Ishikawa (cell line): ENCODE measurements around the gene UNC80.

ENCODE experiments used
- CEBPB ChIP-seq: IDR thresholded peaks from 2 replicates; pipeline ENCODE4 v1.6.1; 2012
- CREB1 ChIP-seq: IDR thresholded peaks from 2 replicates; pipeline ENCODE4 v1.6.1; 2012; ENCODE audit warnings: low read depth
- EGR1 ChIP-seq: IDR thresholded peaks from 2 replicates; pipeline ENCODE4 v1.6.1; 2012
- EP300 ChIP-seq: IDR thresholded peaks from 2 replicates; pipeline ENCODE4 v1.6.1; 2012; ENCODE audit warnings: borderline replicate concordance
- FOXM1 ChIP-seq: IDR thresholded peaks from 2 replicates; pipeline ENCODE4 v1.6.1; 2012; ENCODE audit warnings: low read depth, borderline replicate concordance
- MAX ChIP-seq: IDR thresholded peaks from 2 replicates; pipeline ENCODE4 v1.6.1; 2012
- NFIC ChIP-seq: IDR thresholded peaks from 2 replicates; pipeline ENCODE4 v1.6.1; 2012
- RAD21 ChIP-seq: IDR thresholded peaks from 2 replicates; pipeline ENCODE4 v1.6.1; 2012; ENCODE audit warnings: low read depth
- REST ChIP-seq: IDR thresholded peaks from 2 replicates; pipeline ENCODE4 v1.6.1; 2012; ENCODE audit warnings: low read depth, mild to moderate bottlenecking
- TAF1 ChIP-seq: IDR thresholded peaks from 2 replicates; pipeline ENCODE4 v1.6.1; 2012; ENCODE audit warnings: low read depth, mild to moderate bottlenecking
- TCF12 ChIP-seq: IDR thresholded peaks from 2 replicates; pipeline ENCODE4 v1.6.1; 2012; ENCODE audit warnings: low read depth
- TEAD4 ChIP-seq: IDR thresholded peaks from 2 replicates; pipeline ENCODE4 v1.6.1; 2012
- USF1 ChIP-seq: IDR thresholded peaks from 2 replicates; pipeline ENCODE4 v1.6.1; 2012
- YY1 ChIP-seq: IDR thresholded peaks from 2 replicates; pipeline ENCODE4 v1.6.1; 2012; ENCODE audit warnings: low read depth
- ZBTB7A ChIP-seq: IDR thresholded peaks from 2 replicates; pipeline ENCODE4 v1.6.1; 2012; ENCODE audit warnings: low read depth

The UNC80 gene

GRCh38 chr2:209805351-209805750, 33.7 kb downstream of the UNC80 start:
- TF ChIP-seq RAD21 (no peak), TEAD4 (no peak), ZBTB7A (no peak), EGR1 (no peak), NFIC (no peak), TCF12 (no peak), CEBPB (no peak), CREB1 (no peak), TAF1 (no peak), MAX (no peak), EP300 (no peak), USF1 (no peak), YY1 (no peak), FOXM1 (no peak)

GRCh38 chr2:209806318-209806717, 34.7 kb downstream of the UNC80 start:
- TF ChIP-seq FOXM1, result no peak
- no peak for TF ChIP-seq TEAD4
- TF ChIP-seq RAD21, result no peak
- no peak for TF ChIP-seq NFIC
- TF ChIP-seq EGR1, result no peak
- TF ChIP-seq TCF12, result no peak
- no peak for TF ChIP-seq CREB1
- no peak for TF ChIP-seq TAF1
- no peak for TF ChIP-seq MAX
- no peak for TF ChIP-seq YY1
- TF ChIP-seq USF1, result no peak
- no peak for TF ChIP-seq REST
- no peak for TF ChIP-seq EP300
- no peak for TF ChIP-seq CEBPB
- no peak for TF ChIP-seq ZBTB7A

GRCh38 chr2:209808521-209808920, 36.9 kb downstream of the UNC80 start:
- TF ChIP-seq EP300 (no peak), EGR1 (no peak), MAX (no peak), TAF1 (no peak), CREB1 (no peak), FOXM1 (no peak), RAD21 (no peak), TEAD4 (no peak), CEBPB (no peak), YY1 (no peak), USF1 (no peak), NFIC (no peak), ZBTB7A (no peak), TCF12 (no peak), REST (no peak)

- TF ChIP-seq FOXM1, result no peak
- TF ChIP-seq RAD21, result no peak
- no peak for TF ChIP-seq CREB1
- no peak for TF ChIP-seq EGR1
- TF ChIP-seq ZBTB7A, result no peak
- TF ChIP-seq TAF1, result no peak
- no peak for TF ChIP-seq EP300
- TF ChIP-seq MAX, result no peak
- TF ChIP-seq YY1, result no peak
- TF ChIP-seq NFIC, result no peak
- no peak for TF ChIP-seq USF1
- no peak for TF ChIP-seq REST
- no peak for TF ChIP-seq TEAD4
Measured at GRCh38 chr2:209809256-209809655, 37.6 kb downstream of the UNC80 start.
